Liver (tissue), 9 donors: ENCODE data around the gene RSPRY1. TPM values are rescaled to one million over a fixed set of nuclear protein-coding genes. Genes with fewer than 3 reads are reported as not detected.

ENCODE experiments used
- DNase-seq: peaks from one replicate; pipeline ENCODE4 v3.0.0-alpha.2; 2017; ENCODE audit warnings: low spot score
- H3K27ac ChIP-seq, 2 donors: one replicate each; pipeline ENCODE4 v1.7.0; 2013; ENCODE audit warnings: inconsistent platforms in 2 of 2, low read length in 2 of 2, control low read depth in 1 of 2, low read depth in 1 of 2, mild to moderate bottlenecking in 1 of 2
- H3K27me3 ChIP-seq, 4 donors: one replicate each; pipeline versions ENCODE4 v1.6.1 to v1.7.0; 2013; ENCODE audit warnings: low read length in 3 of 4, inconsistent platforms in 1 of 4, mild to moderate bottlenecking in 1 of 4, moderate library complexity in 1 of 4; ENCODE audit not compliant: control insufficient read depth in 4 of 4, insufficient read depth in 4 of 4
- H3K36me3 ChIP-seq, 4 donors: one replicate each; pipeline versions ENCODE4 v1.6.1 to v1.7.0; 2013; ENCODE audit warnings: low read length in 3 of 4, mild to moderate bottlenecking in 3 of 4, low read depth in 1 of 4, moderate library complexity in 1 of 4; ENCODE audit not compliant: control insufficient read depth in 4 of 4, insufficient read depth in 3 of 4
- H3K4me1 ChIP-seq, 4 donors: one replicate each; pipeline versions ENCODE4 v1.6.1 to v1.7.0; 2013; ENCODE audit warnings: low read length in 3 of 4, mild to moderate bottlenecking in 3 of 4, moderate library complexity in 1 of 4; ENCODE audit not compliant: control insufficient read depth in 4 of 4, insufficient read depth in 4 of 4
- H3K4me3 ChIP-seq, 3 donors: one replicate each; pipeline versions ENCODE4 v1.6.1 to v1.7.0; 2013; ENCODE audit warnings: low read length in 3 of 3, control low read depth in 1 of 3, low read depth in 1 of 3, mild to moderate bottlenecking in 1 of 3
- H3K9ac ChIP-seq, 2 donors: one replicate each; pipeline ENCODE4 v1.7.0; 2013; ENCODE audit warnings: low read length in 2 of 2, mild to moderate bottlenecking in 2 of 2, moderate library complexity in 2 of 2, control low read depth in 1 of 2, low read depth in 1 of 2
- H3K9me3 ChIP-seq, 4 donors: one replicate each; pipeline versions ENCODE4 v1.6.1 to v1.7.0; 2013; ENCODE audit warnings: low read length in 3 of 4; ENCODE audit not compliant: control insufficient read depth in 4 of 4
- EGR1 ChIP-seq, 2 donors: IDR thresholded peaks; 2 replicates each; pipeline ENCODE4 v1.6.1; 2016 to 2018; ENCODE audit warnings: antibody characterized with exemption in 2 of 2, low read depth in 2 of 2
- FOXA1 ChIP-seq: IDR thresholded peaks from 2 replicates; pipeline ENCODE4 v1.6.1; 2016; ENCODE audit warnings: antibody characterized with exemption
- FOXA2 ChIP-seq: IDR thresholded peaks from 2 replicates; pipeline ENCODE4 v1.6.1; 2016; ENCODE audit warnings: antibody characterized with exemption
- GABPA ChIP-seq, 2 donors: IDR thresholded peaks in 1 of 2; conservative IDR thresholded peaks in 1 of 2; 2 replicates each; pipeline ENCODE4 v1.6.1; 2016; ENCODE audit warnings: antibody characterized with exemption in 2 of 2, mild to moderate bottlenecking in 1 of 2, moderate library complexity in 1 of 2
- HNF4A ChIP-seq, 2 donors: conservative IDR thresholded peaks; 2 replicates each; pipeline ENCODE4 v1.6.1; 2016; ENCODE audit warnings: antibody characterized with exemption in 2 of 2, mild to moderate bottlenecking in 2 of 2
- HNF4G ChIP-seq: IDR thresholded peaks from 2 replicates; pipeline ENCODE4 v1.6.1; 2016; ENCODE audit warnings: antibody characterized with exemption
- NR2F2 ChIP-seq: IDR thresholded peaks from 2 replicates; pipeline ENCODE4 v1.6.1; 2016; ENCODE audit warnings: antibody characterized with exemption
- RAD21 ChIP-seq, 2 donors: IDR thresholded peaks; 2 replicates each; pipeline ENCODE4 v1.6.1; 2016; ENCODE audit warnings: antibody characterized with exemption in 2 of 2, mild to moderate bottlenecking in 2 of 2
- RXRA ChIP-seq, 2 donors: IDR thresholded peaks; 2 replicates each; pipeline ENCODE4 v1.6.1; 2017 to 2018; ENCODE audit warnings: antibody characterized with exemption in 2 of 2, mild to moderate bottlenecking in 1 of 2
- SP1 ChIP-seq: IDR thresholded peaks from 2 replicates; pipeline ENCODE4 v1.6.1; 2018; ENCODE audit warnings: antibody characterized with exemption, mild to moderate bottlenecking
- TAF1 ChIP-seq: conservative IDR thresholded peaks from 2 replicates; pipeline ENCODE4 v1.6.1; 2016; ENCODE audit warnings: antibody characterized with exemption, mild to moderate bottlenecking
- YY1 ChIP-seq: IDR thresholded peaks from 2 replicates; pipeline ENCODE4 v1.6.1; 2016; ENCODE audit warnings: antibody characterized with exemption, mild to moderate bottlenecking
- WGBS: extraction: QIAGEN DNeasy Blood & Tissue Kit; methylation state at CpG from one replicate; pipeline ENCODE4 v1.1.7; 2013; 5-methylcytosine and 5-hydroxymethylcytosine counted together
- polyA plus RNA-seq, 2 donors: library from polyadenylated mRNA; stranded (reverse) in 1 of 2; unstranded in 1 of 2; fragments of 200-250 nt in 1 of 2; fragments of >200 nt in 1 of 2; fragmentation: Nextera tagmentation in 1 of 2; extraction: Ambion mirVana in 1 of 2; gene quantifications; one replicate each; pipeline versions ENCODE4 v1.2.1 to v1.2.3, GENCODE V29; 2013 to 2015
- total RNA-seq, 2 donors: library from RNA; depleted of rRNA; stranded (reverse); fragments of >200 nt; gene quantifications; one replicate each; pipeline ENCODE4 v1.2.3, GENCODE V29; 2014
- TF ChIP-seq, protein P1 (sequence below): IDR thresholded peaks from 2 replicates; pipeline ENCODE4 v1.6.1; 2016; ENCODE audit warnings: antibody characterized with exemption
- TF ChIP-seq, protein P2 (sequence below): IDR thresholded peaks from 2 replicates; pipeline ENCODE4 v1.6.1; 2016; ENCODE audit warnings: antibody characterized with exemption
- TF ChIP-seq, protein P3 (sequence below): IDR thresholded peaks from 2 replicates; pipeline ENCODE4 v1.6.1; 2016; ENCODE audit warnings: antibody characterized with exemption
- TF ChIP-seq, protein P4 (sequence below): fragments of 150-350 bp; IDR thresholded peaks from 2 replicates; pipeline ENCODE4 v1.5.1; 2017; ENCODE audit warnings: improper control_type of control experiment, low read depth, low read length; ENCODE audit not compliant: missing input control
- donor health status: healthy.
- donor health status: healthy.
- donor health status: healthy.
- donor health status: healthy.
- donor health status: healthy.

The RSPRY1 gene
- total and polyA plus RNA-seq, 4 donors = 10.9 to 27.6 (median 20.2) TPM

DNA sequence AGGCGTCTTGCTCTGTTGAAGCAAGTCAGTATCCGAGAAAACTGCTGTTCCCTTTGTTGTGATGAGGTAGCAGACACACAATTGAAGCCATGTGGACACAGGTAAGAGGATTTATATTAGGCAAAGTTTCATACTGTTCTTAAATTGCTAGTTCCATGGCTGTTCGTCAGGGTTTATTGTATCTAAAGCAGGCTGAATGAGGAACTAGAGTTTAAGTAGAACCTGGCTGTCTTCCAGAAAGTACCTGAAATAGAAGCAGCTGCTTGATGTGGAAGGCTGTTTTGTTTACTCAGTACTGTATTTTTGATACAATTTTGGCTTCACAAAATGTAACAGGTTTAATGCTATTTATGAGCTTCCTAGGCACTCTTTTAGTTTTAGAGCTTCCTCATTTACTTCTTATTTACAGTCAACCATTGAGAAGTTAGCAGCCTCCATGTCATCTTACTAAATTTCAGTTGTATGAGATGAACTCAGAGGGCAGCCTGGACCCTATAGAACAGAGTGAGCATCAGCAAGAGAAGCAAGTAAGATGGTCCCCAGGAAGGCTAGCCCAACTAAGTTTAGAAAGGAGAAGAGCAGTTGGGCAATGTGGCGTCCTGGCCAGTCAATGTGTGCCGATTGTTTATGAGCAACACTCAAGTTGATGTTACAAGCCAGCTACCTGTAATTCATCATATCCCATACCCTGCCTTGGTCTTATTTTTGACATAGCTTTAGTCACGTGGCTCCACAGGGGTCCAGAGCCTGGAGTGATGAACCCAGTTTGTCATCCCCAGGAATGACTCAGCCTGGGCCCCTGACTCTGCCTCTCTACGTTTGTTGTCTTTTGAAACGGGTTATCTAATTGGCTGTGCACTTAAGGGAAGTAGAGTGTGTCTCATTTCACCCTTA lies 49.2 kb downstream of the RSPRY1 start:
- WGBS = 86% methylated on average over 8 of the region's 8 CpGs
- H3K27ac ChIP-seq = no peak overlapping the region
- H3K9me3 ChIP-seq = no peaks in the 10 kb centered on the region
- H3K4me1 ChIP-seq = peaks cover 5 to 12% (median 8%) of the 10 kb centered on the region in 4 donors
- TF ChIP-seq FOXA1 (no peak), TAF1 (no peak), HNF4A (conservative IDR thresholded peaks at IDR 0.05) (no peak)
- TF ChIP-seq, protein P1, sequence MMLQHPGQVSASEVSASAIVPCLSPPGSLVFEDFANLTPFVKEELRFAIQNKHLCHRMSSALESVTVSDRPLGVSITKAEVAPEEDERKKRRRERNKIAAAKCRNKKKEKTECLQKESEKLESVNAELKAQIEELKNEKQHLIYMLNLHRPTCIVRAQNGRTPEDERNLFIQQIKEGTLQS = no peak
- TF ChIP-seq, protein P2, sequence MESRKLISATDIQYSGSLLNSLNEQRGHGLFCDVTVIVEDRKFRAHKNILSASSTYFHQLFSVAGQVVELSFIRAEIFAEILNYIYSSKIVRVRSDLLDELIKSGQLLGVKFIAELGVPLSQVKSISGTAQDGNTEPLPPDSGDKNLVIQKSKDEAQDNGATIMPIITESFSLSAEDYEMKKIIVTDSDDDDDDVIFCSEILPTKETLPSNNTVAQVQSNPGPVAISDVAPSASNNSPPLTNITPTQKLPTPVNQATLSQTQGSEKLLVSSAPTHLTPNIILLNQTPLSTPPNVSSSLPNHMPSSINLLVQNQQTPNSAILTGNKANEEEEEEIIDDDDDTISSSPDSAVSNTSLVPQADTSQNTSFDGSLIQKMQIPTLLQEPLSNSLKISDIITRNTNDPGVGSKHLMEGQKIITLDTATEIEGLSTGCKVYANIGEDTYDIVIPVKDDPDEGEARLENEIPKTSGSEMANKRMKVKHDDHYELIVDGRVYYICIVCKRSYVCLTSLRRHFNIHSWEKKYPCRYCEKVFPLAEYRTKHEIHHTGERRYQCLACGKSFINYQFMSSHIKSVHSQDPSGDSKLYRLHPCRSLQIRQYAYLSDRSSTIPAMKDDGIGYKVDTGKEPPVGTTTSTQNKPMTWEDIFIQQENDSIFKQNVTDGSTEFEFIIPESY = no peak
- no peak overlapping the region for H3K4me3 ChIP-seq
- DNase-seq = no peak
- no peaks in the 10 kb centered on the region for H3K27me3 ChIP-seq
- no peak overlapping the region for H3K9ac ChIP-seq
- peaks cover 11 to 56% (median 48%) of the 10 kb centered on the region in 4 donors for H3K36me3 ChIP-seq

DNA sequence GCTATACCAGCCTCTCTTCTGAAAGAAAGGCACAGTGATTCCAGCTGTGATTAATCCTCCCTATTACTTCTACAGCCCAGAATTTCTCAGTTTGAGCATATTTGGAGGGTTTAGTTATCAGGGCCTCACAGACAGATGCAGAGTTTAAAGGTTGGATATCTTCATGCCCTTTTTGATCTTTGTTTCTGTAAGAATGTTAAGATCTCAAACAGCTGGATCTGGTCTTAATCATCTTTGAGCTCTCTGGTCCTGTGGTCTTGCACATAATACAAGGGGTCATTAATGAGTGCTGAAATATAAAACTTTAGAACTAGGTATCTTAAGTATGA lies 49.9 kb downstream of the RSPRY1 start:
- Histone ChIP-seq H3K9me3 (no peaks in the 10 kb centered on the region), H3K36me3 (peaks cover 10 to 50% (median 42%) of the 10 kb centered on the region in 4 donors), H3K4me1 (peaks cover 5 to 12% (median 8%) of the 10 kb centered on the region in 4 donors), H3K9ac (no peak overlapping the region), H3K27me3 (no peaks in the 10 kb centered on the region), H3K4me3 (no peak overlapping the region), H3K27ac (no peak overlapping the region)
- TF ChIP-seq RAD21 (IDR thresholded peaks at IDR 0.05) (no peak), RXRA (IDR thresholded peaks at IDR 0.05) (no peak)
- no peak for DNase-seq

DNA sequence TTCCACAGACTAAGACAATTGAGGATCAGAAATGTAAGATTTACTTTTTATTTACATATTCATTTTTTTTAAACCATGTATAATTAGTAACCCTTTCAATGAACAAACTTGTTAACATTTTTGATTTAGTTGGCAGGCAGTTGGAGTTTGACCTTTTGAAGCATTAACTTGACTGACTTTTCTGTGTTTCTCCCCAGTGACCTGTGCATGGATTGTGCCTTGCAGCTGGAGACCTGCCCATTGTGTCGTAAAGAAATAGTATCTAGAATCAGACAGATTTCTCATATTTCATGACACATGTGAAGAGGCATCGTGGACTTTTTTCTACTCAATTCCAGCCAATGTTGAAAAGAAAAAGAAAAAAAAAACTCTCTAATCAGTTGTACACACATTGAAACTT lies 52.6 kb downstream of the RSPRY1 start:
- DNase-seq = no peak
- WGBS = 28% methylated on average over 2 of the region's 2 CpGs
- peaks cover 5 to 12% (median 8%) of the 10 kb centered on the region in 4 donors for H3K4me1 ChIP-seq
- H3K27me3 ChIP-seq = no peaks in the 10 kb centered on the region
- H3K36me3 ChIP-seq = peaks cover 2 to 25% (median 20%) of the 10 kb centered on the region in 4 donors
- no peak overlapping the region for H3K4me3 ChIP-seq
- no peak overlapping the region for H3K9ac ChIP-seq
- H3K27ac ChIP-seq = peak overlapping the region; percentile 25 to 36
- no peaks in the 10 kb centered on the region for H3K9me3 ChIP-seq
- TF ChIP-seq SP1 = peak; percentile 40
- no peak for TF ChIP-seq TAF1
- TF ChIP-seq RAD21 (IDR thresholded peaks at IDR 0.05) = peak in 1 of 2 donors; percentile 30
- TF ChIP-seq NR2F2 = no peak
- TF ChIP-seq HNF4A (conservative IDR thresholded peaks at IDR 0.05) = peak; percentile 74 to 83
- TF ChIP-seq RXRA (IDR thresholded peaks at IDR 0.05) = peak; percentile 57 to 65

DNA sequence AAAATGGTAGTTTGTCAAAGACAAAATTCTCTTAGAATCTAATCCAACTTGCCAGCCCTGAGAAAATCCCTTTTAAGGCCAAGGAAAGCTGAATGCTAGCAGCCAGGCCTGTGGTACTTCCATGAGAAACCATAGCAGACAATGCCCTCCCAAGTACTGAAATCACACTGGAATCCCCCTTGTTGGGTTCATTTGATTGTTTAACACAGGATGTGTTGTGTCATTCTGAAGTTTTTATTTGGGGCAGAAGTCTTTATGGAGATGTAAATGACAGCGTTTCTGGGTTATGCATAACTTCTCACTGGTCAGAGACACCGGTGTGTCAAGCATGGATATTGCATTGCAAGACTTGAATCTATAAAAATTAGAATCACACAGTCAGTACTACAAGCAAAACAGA lies 53.0 kb downstream of the RSPRY1 start:
- WGBS = 81% methylated on average over 2 of the region's 2 CpGs
- no peaks in the 10 kb centered on the region for H3K9me3 ChIP-seq
- no peaks in the 10 kb centered on the region for H3K27me3 ChIP-seq
- TF ChIP-seq HNF4A (conservative IDR thresholded peaks at IDR 0.05) (no peak), GABPA (IDR thresholded peaks at IDR 0.05 in 1 of 2, conservative IDR thresholded peaks at IDR 0.05 in 1 of 2) (no peak), FOXA2 (no peak), TAF1 (no peak), NR2F2 (no peak), HNF4G (no peak), SP1 (no peak), EGR1 (IDR thresholded peaks at IDR 0.05; ENCODE audit: low read depth in 2 of 2) (no peak), YY1 (no peak)
- TF ChIP-seq, protein P2 = no peak
- TF ChIP-seq, protein P3, sequence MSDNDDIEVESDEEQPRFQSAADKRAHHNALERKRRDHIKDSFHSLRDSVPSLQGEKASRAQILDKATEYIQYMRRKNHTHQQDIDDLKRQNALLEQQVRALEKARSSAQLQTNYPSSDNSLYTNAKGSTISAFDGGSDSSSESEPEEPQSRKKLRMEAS = no peak
- TF ChIP-seq, protein P4, sequence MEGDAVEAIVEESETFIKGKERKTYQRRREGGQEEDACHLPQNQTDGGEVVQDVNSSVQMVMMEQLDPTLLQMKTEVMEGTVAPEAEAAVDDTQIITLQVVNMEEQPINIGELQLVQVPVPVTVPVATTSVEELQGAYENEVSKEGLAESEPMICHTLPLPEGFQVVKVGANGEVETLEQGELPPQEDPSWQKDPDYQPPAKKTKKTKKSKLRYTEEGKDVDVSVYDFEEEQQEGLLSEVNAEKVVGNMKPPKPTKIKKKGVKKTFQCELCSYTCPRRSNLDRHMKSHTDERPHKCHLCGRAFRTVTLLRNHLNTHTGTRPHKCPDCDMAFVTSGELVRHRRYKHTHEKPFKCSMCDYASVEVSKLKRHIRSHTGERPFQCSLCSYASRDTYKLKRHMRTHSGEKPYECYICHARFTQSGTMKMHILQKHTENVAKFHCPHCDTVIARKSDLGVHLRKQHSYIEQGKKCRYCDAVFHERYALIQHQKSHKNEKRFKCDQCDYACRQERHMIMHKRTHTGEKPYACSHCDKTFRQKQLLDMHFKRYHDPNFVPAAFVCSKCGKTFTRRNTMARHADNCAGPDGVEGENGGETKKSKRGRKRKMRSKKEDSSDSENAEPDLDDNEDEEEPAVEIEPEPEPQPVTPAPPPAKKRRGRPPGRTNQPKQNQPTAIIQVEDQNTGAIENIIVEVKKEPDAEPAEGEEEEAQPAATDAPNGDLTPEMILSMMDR = no peak
- H3K36me3 ChIP-seq = peaks cover 2 to 22% (median 16%) of the 10 kb centered on the region in 4 donors
- H3K27ac ChIP-seq = peak overlapping the region; percentile 25 to 36
- peaks cover 5 to 12% (median 8%) of the 10 kb centered on the region in 4 donors for H3K4me1 ChIP-seq
- no peak overlapping the region for H3K9ac ChIP-seq
- no peak for DNase-seq
- no peak overlapping the region for H3K4me3 ChIP-seq
